Stomach (tissue), 9 donors: Measurements from ENCODE around the gene HOXB6. TPM values are rescaled to one million over a fixed set of nuclear protein-coding genes. Genes with fewer than 3 reads are reported as not detected.

ENCODE experiments used
- DNase-seq, 2 donors: peaks; one replicate each; pipeline versions ENCODE4 v3.0.0 to v3.0.0-alpha.2; 2013 to 2019
- H3K27ac ChIP-seq, 5 donors: fragments of 200-600 bp in 4 of 5; sonication (generic) in 4 of 5; one replicate each; pipeline ENCODE4 v1.5.1; 2013 to 2019; ENCODE audit warnings: mild to moderate bottlenecking in 1 of 5, moderate library complexity in 1 of 5
- H3K27me3 ChIP-seq, 3 donors: fragments of 200-600 bp; sonication (generic); one replicate each; pipeline ENCODE4 v1.5.1; 2017 to 2019; ENCODE audit warnings: mixed run types in 1 of 3
- H3K36me3 ChIP-seq, 4 donors: fragments of 200-600 bp; sonication (generic); 1 replicate in 3 of 4; 2 replicates in 1 of 4; pipeline ENCODE4 v1.5.1; 2016 to 2019
- H3K4me1 ChIP-seq, 4 donors: fragments of 200-600 bp; sonication (generic); one replicate each; pipeline ENCODE4 v1.5.1; 2016 to 2019
- H3K4me3 ChIP-seq, 4 donors: fragments of 200-600 bp; sonication (generic) in 3 of 4; one replicate each; pipeline ENCODE4 v1.5.1; 2016 to 2019; ENCODE audit warnings: mild to moderate bottlenecking in 1 of 4
- H3K9me3 ChIP-seq, 4 donors: fragments of 200-600 bp; sonication (generic); one replicate each; pipeline ENCODE4 v1.5.1; 2016 to 2019
- CTCF ChIP-seq, 7 experiments: fragments of 450-650 bp in 4 of 7; fragments of 200-600 bp in 3 of 7; sonication (generic) in 3 of 7; IDR thresholded peaks; one replicate each; pipeline ENCODE4 v1.5.1; 2016 to 2019; ENCODE audit warnings: antibody characterized with exemption in 7 of 7, control low read depth in 2 of 7, mild to moderate bottlenecking in 1 of 7
- EP300 ChIP-seq: sonication (generic); formaldehyde crosslinking; IDR thresholded peaks from one replicate; pipeline ENCODE4 v1.6.1; 2017; ENCODE audit warnings: antibody characterized with exemption
- POLR2A ChIP-seq, 4 donors: fragments of 450-650 bp; IDR thresholded peaks; one replicate each; pipeline ENCODE4 v1.6.1; 2016; ENCODE audit warnings: antibody characterized with exemption in 4 of 4, control low read depth in 2 of 4, mild to moderate bottlenecking in 1 of 4, moderate library complexity in 1 of 4
- POLR2AphosphoS5 ChIP-seq, 3 donors: sonication (generic); formaldehyde crosslinking; IDR thresholded peaks; one replicate each; pipeline ENCODE4 v1.6.1; 2016; ENCODE audit warnings: antibody characterized with exemption in 3 of 3
- WGBS, 5 donors: extraction: QIAGEN DNeasy Blood & Tissue Kit in 3 of 5; methylation state at CpG; one replicate each; pipeline versions ENCODE4 v1.1.5 to v1.1.7; 2013 to 2018; 5-methylcytosine and 5-hydroxymethylcytosine counted together
- intact Hi-C: fragments of 100-400 bp; cut with DNase I; formaldehyde crosslinking; loops from one replicate; pipeline ENCODE4 v1.15.1; 2023; ENCODE audit warnings: low total_unique reads
- polyA plus RNA-seq, 3 donors: library from polyadenylated mRNA; stranded (reverse); fragments of 200-250 nt; gene quantifications; one replicate each; pipeline ENCODE4 v1.2.3, GENCODE V29; 2013
- total RNA-seq, 5 donors: library from RNA; depleted of rRNA; stranded (reverse); fragments of >200 nt; gene quantifications; one replicate each; pipeline versions ENCODE4 v1.1.0 to v1.2.3, GENCODE V29; 2014 to 2016
- donor health status: healthy with polysubstance abuse.
- donor health status: Bipolar disorder and iron deficiency.
- donor health status: healthy.

HOXB6 gene
- total and polyA plus RNA-seq, 8 donors, result 4.2 to 150 (median 10.9) TPM

DNA sequence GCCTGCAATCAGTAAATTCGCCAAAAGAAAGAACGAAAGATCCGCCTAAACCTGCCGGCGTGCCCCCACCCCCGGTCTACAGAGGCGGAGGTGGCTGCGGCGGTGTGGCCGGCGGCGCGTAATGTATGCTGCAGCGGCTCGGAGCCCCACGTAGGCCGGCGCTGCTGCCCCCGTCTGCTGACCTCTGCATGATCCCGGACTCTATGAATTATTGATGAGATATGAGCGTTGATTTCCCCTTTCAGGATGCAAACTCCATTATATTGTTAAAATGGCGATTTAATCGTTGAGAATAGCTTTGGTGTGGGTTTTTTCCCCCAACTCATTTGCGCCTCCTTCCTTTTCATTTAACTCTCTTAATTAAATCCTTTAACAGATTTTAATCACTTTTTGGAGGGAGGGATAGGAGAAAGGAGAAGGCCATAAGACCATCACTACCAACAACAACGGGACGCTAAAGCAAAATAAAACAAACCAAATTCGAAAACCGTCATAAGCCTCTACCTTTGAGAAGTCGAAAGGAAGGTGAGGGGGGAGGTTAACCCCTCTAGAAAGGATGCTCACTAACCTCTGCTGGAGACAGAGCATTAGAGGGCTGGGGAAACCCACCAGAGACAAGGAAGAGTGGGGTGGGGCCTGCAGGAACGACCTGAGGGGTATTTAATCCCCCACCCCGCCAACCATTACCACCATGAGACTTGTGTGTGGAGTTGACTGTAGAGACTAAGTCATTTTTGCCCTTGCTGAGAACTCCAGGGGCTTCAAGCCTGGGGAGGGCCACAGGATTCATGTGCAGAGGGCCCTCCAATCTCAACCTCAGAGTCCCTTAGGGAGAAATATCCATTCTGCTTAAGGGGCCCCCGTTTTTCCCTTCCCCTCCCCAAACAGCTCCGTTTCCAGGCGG lies 18.2 kb downstream of the HOXB6 start:
- 13 to 18% (median 16%) methylated on average over 34 of the region's 34 CpGs for WGBS, 5 donors
- H3K27me3 ChIP-seq, result peaks cover 0 to 100% (median 76%) of the 10 kb centered on the region in 3 donors
- DNase-seq, result no peak
- H3K4me1 ChIP-seq, result peaks cover 18 to 81% (median 45%) of the 10 kb centered on the region in 4 donors
- no peak for TF ChIP-seq POLR2A (IDR thresholded peaks at IDR 0.05)
- no peak for TF ChIP-seq CTCF (IDR thresholded peaks at IDR 0.05)
- TF ChIP-seq EP300, result no peak
- no peak for TF ChIP-seq POLR2AphosphoS5 (IDR thresholded peaks at IDR 0.05)
- intact Hi-C loops, result no loop called here
- H3K36me3 ChIP-seq, result no peaks in the 10 kb centered on the region
- H3K27ac ChIP-seq, result peak overlapping the region; percentile 81 to 95 (median 93)
- H3K9me3 ChIP-seq, result no peaks in the 10 kb centered on the region
- peak overlapping the region; percentile 50 to 56 (median 54) for H3K4me3 ChIP-seq

DNA sequence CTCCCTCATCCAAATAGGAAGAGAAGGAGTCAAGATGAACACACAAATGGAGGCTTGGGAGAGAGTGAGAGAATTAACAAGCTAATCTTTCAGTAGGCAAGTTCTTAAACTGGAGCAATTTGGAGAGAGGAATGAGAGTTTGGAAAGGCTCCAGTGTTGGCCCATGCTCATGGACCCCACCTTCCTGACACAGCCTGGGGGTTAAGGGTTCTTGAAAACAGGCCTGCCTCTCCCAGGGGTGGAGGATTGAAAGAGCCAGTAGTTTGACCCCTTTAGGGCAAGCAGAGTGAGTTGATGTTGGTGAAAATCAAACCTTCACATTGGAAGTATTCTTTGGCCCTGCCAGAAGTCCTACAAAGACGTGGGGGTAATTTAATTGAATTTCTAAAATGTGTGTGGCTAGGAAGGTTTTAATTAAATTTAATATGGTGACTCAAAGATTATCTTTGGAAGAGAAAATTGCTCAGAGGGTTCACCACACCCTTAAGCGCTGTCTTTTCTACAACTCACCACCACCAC lies 20.5 kb downstream of the HOXB6 start:
- 21 to 45% (median 29%) methylated on average over 2 of the region's 2 CpGs for WGBS, 5 donors
- H3K4me3 ChIP-seq, result peak overlapping the region in 3 of 4 donors; percentile 50 to 56 (median 52)

DNA sequence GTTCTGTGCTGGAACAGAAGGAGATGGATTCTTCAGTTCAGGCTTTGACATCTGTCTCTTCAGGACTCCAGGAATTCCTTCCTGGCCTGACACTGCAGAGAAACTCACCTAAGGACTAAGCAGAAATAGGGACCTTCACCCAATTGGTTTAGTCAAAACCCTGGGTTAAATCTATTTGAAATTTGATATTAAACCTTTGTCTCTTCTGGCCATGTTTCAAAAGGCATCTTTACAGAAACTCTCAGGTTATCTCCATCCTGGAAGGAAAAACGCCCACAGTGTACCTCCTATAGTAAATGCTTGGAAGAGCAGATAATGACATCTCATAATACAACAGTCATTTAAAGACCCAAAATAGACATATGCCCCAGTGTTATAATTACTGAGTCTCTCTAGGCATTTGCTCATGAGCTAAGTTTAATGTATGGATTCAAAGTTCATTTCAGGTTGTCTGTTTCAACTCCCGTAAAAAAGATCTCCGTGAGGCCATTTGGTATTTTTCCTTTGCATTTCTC lies 21.0 kb downstream of the HOXB6 start:
- 43 to 56% (median 51%) methylated on average over 3 of the region's 3 CpGs for WGBS, 5 donors
- peaks cover 0 to 100% (median 82%) of the 10 kb centered on the region in 3 donors for H3K27me3 ChIP-seq
- intact Hi-C loops, result no loop called here
- no peak overlapping the region for H3K4me3 ChIP-seq
- DNase-seq, result no peak
- no peak for TF ChIP-seq POLR2AphosphoS5 (IDR thresholded peaks at IDR 0.05)
- TF ChIP-seq POLR2A (IDR thresholded peaks at IDR 0.05), result no peak
- TF ChIP-seq EP300, result no peak
- TF ChIP-seq CTCF (IDR thresholded peaks at IDR 0.05), result no peak
- no peaks in the 10 kb centered on the region for H3K9me3 ChIP-seq
- no peaks in the 10 kb centered on the region for H3K36me3 ChIP-seq
- H3K27ac ChIP-seq, result peak overlapping the region in 4 of 5 donors; percentile 91 to 95 (median 93)
- peaks cover 18 to 80% (median 49%) of the 10 kb centered on the region in 4 donors for H3K4me1 ChIP-seq

More for the DNA sequence above, 20.5 kb downstream of the HOXB6 start:
- intact Hi-C loops, result no loop called here
- Histone ChIP-seq H3K36me3 (no peaks in the 10 kb centered on the region), H3K27ac (peak overlapping the region; percentile 81 to 95 (median 93)), H3K4me1 (peaks cover 18 to 77% (median 47%) of the 10 kb centered on the region in 4 donors), H3K27me3 (peaks cover 0 to 100% (median 80%) of the 10 kb centered on the region in 3 donors), H3K9me3 (no peaks in the 10 kb centered on the region)
- no peak for TF ChIP-seq CTCF (IDR thresholded peaks at IDR 0.05)
- no peak for TF ChIP-seq POLR2A (IDR thresholded peaks at IDR 0.05)
- no peak for TF ChIP-seq POLR2AphosphoS5 (IDR thresholded peaks at IDR 0.05)
- TF ChIP-seq EP300, result no peak
- no peak for DNase-seq

- no peaks in the 10 kb centered on the region for H3K36me3 ChIP-seq
- intact Hi-C loops, result no loop called here
- WGBS, 5 donors, result 25 to 35% (median 30%) methylated on average over 7 of the region's 7 CpGs
- H3K27ac ChIP-seq, result peak overlapping the region; percentile 47 to 95 (median 93)
- H3K4me3 ChIP-seq, result peak overlapping the region; percentile 57 to 61 (median 58)
- H3K27me3 ChIP-seq, result peaks cover 0 to 100% (median 86%) of the 10 kb centered on the region in 3 donors
- no peak for DNase-seq
- peaks cover 17 to 75% (median 46%) of the 10 kb centered on the region in 4 donors for H3K4me1 ChIP-seq
- TF ChIP-seq POLR2A (IDR thresholded peaks at IDR 0.05) (no peak), POLR2AphosphoS5 (IDR thresholded peaks at IDR 0.05) (no peak), CTCF (IDR thresholded peaks at IDR 0.05) (no peak), EP300 (no peak)
- no peaks in the 10 kb centered on the region for H3K9me3 ChIP-seq
These were observed 22.1 kb downstream of the HOXB6 start for GRCh38 chr17:48582750-48583069.
